Pancreas (tissue), 10 donors: Measurements from ENCODE around the gene NDUFA13. TPM values are rescaled to one million over a fixed set of nuclear protein-coding genes. Genes with fewer than 3 reads are reported as not detected.
A peak's percentile ranks its signal among the peaks of the same experiment; 100 is the strongest.

Experiments
- ATAC-seq, 4 donors: fragments of 200-7000 bp; cut with Tn5 transposase; one replicate each; pipeline versions ENCODE4 v1.8.0 to v1.9.1; 2020; ENCODE audit warnings: mild to moderate bottlenecking in 4 of 4, moderate library complexity in 4 of 4
- DNase-seq, 6 donors: peaks; one replicate each; pipeline ENCODE4 v3.0.0-alpha.2; 2020
- FAIRE-seq: peaks from 2 replicates; lab custom pipeline; 2012; peaks lifted over from hg19 to GRCh38; lab: Jason Lieb, UNC
- H3K27ac ChIP-seq, 4 donors: fragments of 200-600 bp; sonication (generic); 1 replicate in 3 of 4; 2 replicates in 1 of 4; pipeline versions ENCODE4 v1.5.0 to v1.8.0; 2020
- H3K27me3 ChIP-seq, 4 donors: fragments of 200-600 bp; one replicate each; pipeline ENCODE4 v1.8.0; 2021
- H3K36me3 ChIP-seq, 3 donors: fragments of 200-600 bp; sonication (generic) in 1 of 3; one replicate each; pipeline versions ENCODE4 v1.5.0 to v1.8.0; 2020 to 2021
- H3K4me1 ChIP-seq, 3 donors: fragments of 200-600 bp; one replicate each; pipeline ENCODE4 v1.8.0; 2021
- H3K4me3 ChIP-seq, 4 donors: fragments of 200-600 bp; sonication (generic) in 2 of 4; one replicate each; pipeline versions ENCODE4 v1.5.0 to v1.8.0; 2020 to 2021
- H3K9me3 ChIP-seq, 4 donors: fragments of 200-600 bp; one replicate each; pipeline ENCODE4 v1.8.0; 2021
- WGBS, 2 donors: extraction: QIAGEN DNeasy Blood & Tissue Kit; methylation state at CpG; one replicate each; pipeline ENCODE4 v1.1.7; 2013; 5-methylcytosine and 5-hydroxymethylcytosine counted together
- intact Hi-C, 3 donors: fragments of 100-400 bp; cut with DNase I; formaldehyde crosslinking; loops; one replicate each; pipeline versions ENCODE4 v1.11.1 to v1.14.2; 2022
- polyA plus RNA-seq, 2 donors: library from polyadenylated mRNA; stranded (reverse); fragments of 200-250 nt; gene quantifications; one replicate each; pipeline ENCODE4 v1.2.3, GENCODE V29; 2013
- total RNA-seq, 6 donors: library from RNA; stranded (reverse); fragmentation: NEBNext Ultra II Directional in 4 of 6; extraction: Animal tissue kit (Norgen Biotek cat#: 25700) in 4 of 6; gene quantifications; one replicate each; pipeline versions ENCODE4 v1.2.1 to v1.2.4, GENCODE V29; 2021 to 2023
- TF ChIP-seq, protein P1 (sequence below), 4 donors: fragments of 200-600 bp; sonication (generic) in 3 of 4; IDR thresholded peaks; one replicate each; pipeline versions ENCODE4 v1.5.0 to v1.8.0; 2021; ENCODE audit warnings: antibody characterized with exemption in 4 of 4
- donor health status: healthy with polysubstance abuse.
- donor health status: DM: no; HTN: no; CAD: no; lungs with moderate emphysema.
- donor health status: DM: no; HTN: no; CAD: no.
- donor health status: control.
- donor health status: control.
- donor health status: Bipolar disorder and iron deficiency.
- donor health status: DM: yes; HTN: yes; CAD: no.
- donor health status: DM: no; HTN: no; CAD: no.
- donor health status: DM: no; HTN: no; CAD: no.
- donor health status: DM: yes; HTN: yes; CAD: no.

NDUFA13 gene
- total and polyA plus RNA-seq, 8 donors = 87.9 to 178 (median 133) TPM

DNA sequence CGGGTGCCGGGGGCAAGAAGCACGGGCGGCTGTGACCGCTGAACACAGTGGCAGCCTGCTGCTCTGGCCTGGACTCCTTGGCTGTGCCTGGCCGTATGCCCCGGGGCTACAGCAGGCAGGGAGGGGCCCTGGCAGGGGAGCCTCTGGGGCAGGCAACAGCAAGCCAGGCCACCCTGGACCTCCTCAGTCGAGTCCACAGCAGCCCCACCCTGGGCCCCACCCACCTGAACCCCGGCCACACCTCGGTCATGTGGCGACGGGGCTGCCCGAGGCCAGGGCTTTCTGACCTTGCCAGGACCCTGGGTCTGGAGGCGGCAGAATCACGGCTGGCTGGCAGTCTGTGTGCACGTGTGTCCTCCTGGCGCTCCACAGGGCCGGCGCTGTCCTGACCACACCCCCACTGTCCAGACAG is 30.7 kb downstream of the NDUFA13 start:
- Histone ChIP-seq H3K9me3 (no peaks in the 10 kb centered on the region), H3K4me1 (no peaks in the 10 kb centered on the region), H3K4me3 (no peak overlapping the region), H3K27ac (no peak overlapping the region), H3K27me3 (peaks cover 0 to 3% (median 0%) of the 10 kb centered on the region in 4 donors), H3K36me3 (no peaks in the 10 kb centered on the region)
- DNase-seq (peak in 1 of 6 donors; percentile 64), FAIRE-seq (no peak), ATAC-seq (no peak)
- TF ChIP-seq, protein P1, sequence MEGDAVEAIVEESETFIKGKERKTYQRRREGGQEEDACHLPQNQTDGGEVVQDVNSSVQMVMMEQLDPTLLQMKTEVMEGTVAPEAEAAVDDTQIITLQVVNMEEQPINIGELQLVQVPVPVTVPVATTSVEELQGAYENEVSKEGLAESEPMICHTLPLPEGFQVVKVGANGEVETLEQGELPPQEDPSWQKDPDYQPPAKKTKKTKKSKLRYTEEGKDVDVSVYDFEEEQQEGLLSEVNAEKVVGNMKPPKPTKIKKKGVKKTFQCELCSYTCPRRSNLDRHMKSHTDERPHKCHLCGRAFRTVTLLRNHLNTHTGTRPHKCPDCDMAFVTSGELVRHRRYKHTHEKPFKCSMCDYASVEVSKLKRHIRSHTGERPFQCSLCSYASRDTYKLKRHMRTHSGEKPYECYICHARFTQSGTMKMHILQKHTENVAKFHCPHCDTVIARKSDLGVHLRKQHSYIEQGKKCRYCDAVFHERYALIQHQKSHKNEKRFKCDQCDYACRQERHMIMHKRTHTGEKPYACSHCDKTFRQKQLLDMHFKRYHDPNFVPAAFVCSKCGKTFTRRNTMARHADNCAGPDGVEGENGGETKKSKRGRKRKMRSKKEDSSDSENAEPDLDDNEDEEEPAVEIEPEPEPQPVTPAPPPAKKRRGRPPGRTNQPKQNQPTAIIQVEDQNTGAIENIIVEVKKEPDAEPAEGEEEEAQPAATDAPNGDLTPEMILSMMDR (IDR thresholded peaks at IDR 0.05) = no peak
- WGBS, 2 donors = 48 to 52% methylated on average over 19 of the region's 19 CpGs
- intact Hi-C loops = loop anchor here in 2 of 3 donors (10.0 kb wide), 2 partner anchors 88 to 398 kb away; no protein-coding TSS in a partner anchor

DNA sequence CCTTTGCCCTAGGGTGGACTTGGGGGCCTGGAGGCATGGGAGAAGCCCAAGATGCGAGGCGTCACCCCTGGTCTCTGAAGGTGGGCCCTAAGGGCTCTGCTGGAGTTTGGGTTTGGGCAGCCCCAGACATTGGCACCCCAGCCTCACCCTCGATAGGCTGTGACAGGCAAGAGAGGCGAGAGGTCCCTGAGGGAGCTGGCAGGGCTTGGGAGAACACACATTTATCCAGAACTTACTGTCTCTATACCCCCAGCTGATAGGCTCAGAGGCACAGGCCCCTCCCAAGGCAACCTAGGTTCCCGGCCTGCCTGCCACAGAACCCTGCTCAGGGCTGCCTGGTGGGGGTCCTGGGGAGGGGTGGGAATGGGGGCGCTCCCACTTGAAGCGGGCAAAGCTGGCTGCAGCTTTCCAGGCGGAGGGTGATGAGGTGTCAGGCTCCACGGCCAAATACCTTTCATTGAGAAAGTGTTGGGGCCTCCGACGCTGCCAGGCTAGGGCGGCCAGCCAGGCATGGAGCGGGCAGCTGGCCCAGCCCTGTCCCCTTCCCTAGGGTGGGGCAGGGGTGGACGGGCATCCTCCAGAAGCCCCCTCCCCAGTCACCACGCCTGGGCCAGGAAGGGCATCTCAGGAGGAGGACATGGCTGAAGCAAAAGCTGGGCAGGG is 31.8 kb downstream of the NDUFA13 start:
- no peak for FAIRE-seq
- Histone ChIP-seq H3K36me3 (no peaks in the 10 kb centered on the region), H3K27ac (no peak overlapping the region), H3K27me3 (no peaks in the 10 kb centered on the region), H3K9me3 (no peaks in the 10 kb centered on the region), H3K4me3 (no peak overlapping the region), H3K4me1 (no peaks in the 10 kb centered on the region)
- DNase-seq = peak in 1 of 6 donors; percentile 43
- TF ChIP-seq, protein P1 (IDR thresholded peaks at IDR 0.05) = no peak
- WGBS, 2 donors = 44 to 53% methylated on average over 14 to 15 of the region's 15 CpGs
- ATAC-seq = no peak
- intact Hi-C loops = loop anchor here in 2 of 3 donors (10.0 kb wide), 2 partner anchors 87 to 397 kb away; no protein-coding TSS in a partner anchor

DNA sequence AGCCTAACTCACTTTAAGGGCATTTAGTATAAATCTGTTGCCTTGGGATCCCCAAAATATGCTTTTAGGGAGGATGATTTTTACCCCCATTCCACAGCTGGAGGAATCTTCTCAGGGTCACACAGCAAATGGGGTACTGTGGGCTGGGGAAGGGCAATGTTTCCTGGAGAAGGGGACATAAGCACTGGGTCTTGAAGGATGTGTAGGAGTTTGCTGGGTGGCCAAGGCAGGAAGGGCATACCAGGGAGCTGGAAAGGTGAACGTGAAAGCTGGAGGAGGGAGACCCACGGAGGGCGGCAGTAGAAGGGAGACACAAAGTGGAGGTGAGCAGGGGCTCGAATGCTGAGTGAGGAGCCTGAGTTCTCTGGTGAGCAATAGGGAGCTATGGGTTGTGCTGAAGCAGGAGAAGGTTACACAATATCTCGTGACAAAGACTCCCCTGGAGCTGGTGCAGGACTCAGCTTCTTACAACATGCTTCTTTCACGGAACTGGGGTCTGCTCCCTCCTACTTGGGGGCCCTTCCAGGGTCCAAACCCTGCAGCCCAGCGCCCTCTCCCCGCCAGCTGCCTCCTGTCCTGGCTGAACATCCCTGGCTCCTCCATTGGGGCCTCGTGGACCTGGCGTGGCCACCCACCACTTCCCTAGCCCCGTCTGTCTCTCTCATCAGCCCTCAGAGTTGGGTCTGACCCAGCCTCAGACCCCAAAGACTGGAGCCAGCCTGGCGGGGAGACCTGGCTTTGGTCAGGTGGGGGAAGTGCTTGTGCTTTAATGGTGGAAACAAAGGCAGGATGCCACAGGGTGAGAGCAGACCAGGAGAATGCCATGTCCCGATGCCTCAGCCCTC is 33.1 kb downstream of the NDUFA13 start:
- 42 to 54% methylated on average over 13 of the region's 13 CpGs for WGBS, 2 donors

DNA sequence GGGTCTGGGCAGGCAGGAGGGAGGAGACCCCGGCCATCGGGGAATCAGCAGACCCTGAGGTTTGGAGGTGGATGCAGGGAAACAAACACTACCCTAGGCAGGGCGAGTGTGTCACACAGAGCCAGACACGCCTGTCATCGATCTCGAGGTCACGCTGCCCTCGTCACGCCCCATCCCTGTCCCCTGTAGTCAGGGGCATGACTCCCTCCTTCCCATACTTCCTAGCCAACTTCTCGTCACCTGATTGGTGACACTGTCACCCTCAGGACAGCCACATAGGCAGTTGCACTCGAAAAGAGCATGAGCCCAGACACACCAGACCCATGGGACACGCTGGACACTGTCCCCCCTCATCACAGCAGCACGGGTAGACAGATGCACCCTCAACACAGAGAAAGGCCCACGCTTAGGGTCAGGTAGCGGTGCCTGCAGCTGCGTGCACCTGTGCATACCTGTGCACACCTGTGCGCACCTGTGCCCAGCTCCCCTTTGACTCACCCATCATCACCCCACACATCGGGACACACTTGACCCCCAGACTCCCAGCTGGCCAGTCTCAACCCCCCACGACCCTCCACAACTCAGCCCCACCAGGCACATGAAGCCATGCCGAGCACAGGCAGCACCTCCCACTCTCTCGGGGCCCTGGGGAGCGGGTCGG is 33.9 kb downstream of the NDUFA13 start:
- Histone ChIP-seq H3K27ac (no peak overlapping the region), H3K36me3 (no peaks in the 10 kb centered on the region), H3K4me1 (no peaks in the 10 kb centered on the region), H3K27me3 (no peaks in the 10 kb centered on the region), H3K9me3 (no peaks in the 10 kb centered on the region), H3K4me3 (no peak overlapping the region)
- no peak for ATAC-seq
- 39 to 44% methylated on average over 21 to 23 of the region's 23 CpGs for WGBS, 2 donors
- no peak for FAIRE-seq
- TF ChIP-seq, protein P1 (IDR thresholded peaks at IDR 0.05) = no peak
- intact Hi-C loops = loop anchor here in 2 of 3 donors (10.0 kb wide), 2 partner anchors 85 to 395 kb away; no protein-coding TSS in a partner anchor
- DNase-seq = no peak

More for the DNA sequence above, 33.1 kb downstream of the NDUFA13 start:
- no peaks in the 10 kb centered on the region for H3K27me3 ChIP-seq
- H3K27ac ChIP-seq = no peak overlapping the region
- ATAC-seq (no peak), FAIRE-seq (no peak), DNase-seq (peak in 1 of 6 donors; percentile 24)
- intact Hi-C loops = loop anchor here in 2 of 3 donors (10.0 kb wide), 2 partner anchors 86 to 396 kb away; no protein-coding TSS in a partner anchor
- H3K9me3 ChIP-seq = no peaks in the 10 kb centered on the region
- no peaks in the 10 kb centered on the region for H3K4me1 ChIP-seq
- no peak overlapping the region for H3K4me3 ChIP-seq
- H3K36me3 ChIP-seq = no peaks in the 10 kb centered on the region
- TF ChIP-seq, protein P1 (IDR thresholded peaks at IDR 0.05) = no peak
